Measurements from ENCODE around the gene ADH7. TPM values are rescaled to one million over a fixed set of nuclear protein-coding genes. Genes with fewer than 3 reads are reported as not detected.

The ADH7 gene
- total RNA-seq, 3 donors from 2014 or later (not counting 1 experiment from before 2014, with no cell fraction given), result not detected

GRCh38 chr4:99436976-99437722 is 2.0 kb upstream of the ADH7 start:
- TF ChIP-seq CTCF (IDR thresholded peaks at IDR 0.05), result no peak
- Histone ChIP-seq H3K36me3 (ENCODE audit: control insufficient read depth, insufficient read depth, low read length) (no peaks in the 10 kb centered on the region), H3K4me1 (ENCODE audit: control insufficient read depth, insufficient read depth, low read length) (no peaks in the 10 kb centered on the region), H3K4me3 (ENCODE audit: low read length) (no peak overlapping the region), H3K9me3 (ENCODE audit: control insufficient read depth, insufficient read depth, low read length) (no peaks in the 10 kb centered on the region), H3K27ac (ENCODE audit: low read length) (no peak overlapping the region), H3K27me3 (ENCODE audit: control insufficient read depth, insufficient read depth, low read length) (no peaks in the 10 kb centered on the region)
- 96% methylated on average over 3 of the region's 3 CpGs for WGBS (ENCODE audit: insufficient coverage)
- Mint-ChIP-seq H3K4me1 (no peaks in the 10 kb centered on the region), H3K36me3 (no peaks in the 10 kb centered on the region), H3K9me3 (no peaks in the 10 kb centered on the region), H3K27me3 (ENCODE audit: low read depth in 2 of 2) (peaks cover 10 to 19% of the 10 kb centered on the region in 2 donors), H3K4me3 (no peak overlapping the region), H3K27ac (no peak overlapping the region)
- intact Hi-C loops (cut with micrococcal nuclease), result no loop called here
- ATAC-seq (no peak), DNase-seq (no peak)

GRCh38 chr4:99436462-99436861 is 1.3 kb upstream of the ADH7 start:
- Mint-ChIP-seq H3K36me3 (no peaks in the 10 kb centered on the region), H3K4me1 (no peaks in the 10 kb centered on the region)

GRCh38 chr4:99430106-99430505 is 5.0 kb downstream of the ADH7 start:
- Mint-ChIP-seq H3K4me1 (no peaks in the 10 kb centered on the region), H3K4me3 (no peak overlapping the region)
- no peak for ATAC-seq

More at GRCh38 chr4:99436462-99436861, 1.3 kb upstream of the ADH7 start:
- Histone ChIP-seq H3K4me1 (ENCODE audit: control insufficient read depth, insufficient read depth, low read length) (no peaks in the 10 kb centered on the region), H3K4me3 (ENCODE audit: low read length) (no peak overlapping the region), H3K36me3 (ENCODE audit: control insufficient read depth, insufficient read depth, low read length) (no peaks in the 10 kb centered on the region), H3K27ac (ENCODE audit: low read length) (no peak overlapping the region), H3K27me3 (ENCODE audit: control insufficient read depth, insufficient read depth, low read length) (no peaks in the 10 kb centered on the region), H3K9me3 (ENCODE audit: control insufficient read depth, insufficient read depth, low read length) (no peaks in the 10 kb centered on the region)
- H3K27me3 Mint-ChIP-seq (ENCODE audit: low read depth in 2 of 2), result peaks cover 10 to 19% of the 10 kb centered on the region in 2 donors
- WGBS (ENCODE audit: insufficient coverage), result 43% methylated on average over 1 of the region's 2 CpGs
- no peak overlapping the region for H3K4me3 Mint-ChIP-seq
- no peak for TF ChIP-seq CTCF (IDR thresholded peaks at IDR 0.05)
- intact Hi-C loops (cut with micrococcal nuclease), result no loop called here
- ATAC-seq (no peak), DNase-seq (no peak)
- H3K9me3 Mint-ChIP-seq, result no peaks in the 10 kb centered on the region
- H3K27ac Mint-ChIP-seq, result no peak overlapping the region

More at GRCh38 chr4:99430106-99430505, 5.0 kb downstream of the ADH7 start:
- H3K27me3 ChIP-seq (ENCODE audit: control insufficient read depth, insufficient read depth, low read length), result no peaks in the 10 kb centered on the region
- Mint-ChIP-seq H3K9me3 (peaks cover 0 to 2% of the 10 kb centered on the region in 2 donors), H3K27ac (no peak overlapping the region), H3K27me3 (ENCODE audit: low read depth in 2 of 2) (peaks cover 9 to 14% of the 10 kb centered on the region in 2 donors), H3K36me3 (no peaks in the 10 kb centered on the region)
- no peak overlapping the region for H3K27ac ChIP-seq (ENCODE audit: low read length)
- H3K4me3 ChIP-seq (ENCODE audit: low read length), result no peak overlapping the region
- TF ChIP-seq CTCF (IDR thresholded peaks at IDR 0.05), result no peak
- DNase-seq, result no peak
- intact Hi-C loops (cut with micrococcal nuclease), result no loop called here
- H3K4me1 ChIP-seq (ENCODE audit: control insufficient read depth, insufficient read depth, low read length), result no peaks in the 10 kb centered on the region
- no peaks in the 10 kb centered on the region for H3K36me3 ChIP-seq (ENCODE audit: control insufficient read depth, insufficient read depth, low read length)
- H3K9me3 ChIP-seq (ENCODE audit: control insufficient read depth, insufficient read depth, low read length), result no peaks in the 10 kb centered on the region
